ENCODE measurements around the gene WDR36. TPM values are rescaled to one million over a fixed set of nuclear protein-coding genes. Genes with fewer than 3 reads are reported as not detected.

Gene WDR36
- total and polyA plus RNA-seq, 2 of the 8 experiments (the other 6 are each of a cell fraction or from before 2014, with no cell fraction given): 9.3 to 41.8 TPM

DNA sequence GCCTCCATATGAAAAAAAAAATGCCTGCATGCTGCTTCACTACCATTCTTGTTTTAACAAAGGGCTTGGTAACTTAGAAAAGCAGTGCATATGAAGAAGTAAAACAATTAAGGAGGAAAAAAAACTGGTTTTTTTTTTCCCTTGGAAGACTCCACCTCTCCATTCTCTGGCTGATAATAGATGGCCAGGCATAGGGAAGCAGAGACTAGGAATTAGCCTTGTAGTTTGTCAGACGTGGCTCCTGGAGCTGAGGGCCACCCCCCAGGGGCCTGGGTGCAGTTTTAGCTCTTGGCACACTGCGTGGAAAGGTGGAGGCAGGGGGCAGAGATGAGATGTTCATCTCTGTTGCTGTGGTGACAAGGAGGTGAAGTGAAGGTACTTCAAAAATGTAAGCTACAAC, 42.7 kb downstream of the WDR36 start:
- CTCF ChIA-PET (ENCODE audit: partially characterized antibody): interaction anchor here (1.1 to 1.6 kb wide), 2 partner anchors 17 to 89 kb away, joined by 3 to 4 read pairs; no protein-coding TSS in a partner anchor
- Histone ChIP-seq H2BK12ac (ENCODE audit: low read depth, low read length) (0 out of 2 replicates have a peak overlapping the region, but pooled peaks have one; percentile 13), H4K8ac (ENCODE audit: extremely low read depth, insufficient read depth, low read length) (no peak overlapping the region), H4K20me1 (replicated peaks in 1 of 2; ENCODE audit: control insufficient read depth in 1 of 2, insufficient read depth in 2 of 2, low read length in 2 of 2) (no peaks in the 10 kb centered on the region), H3K4me3 (ENCODE audit: extremely low read depth in 1 of 4, insufficient read depth in 2 of 4, low read depth in 3 of 4, low read length in 4 of 4) (no peak overlapping the region), H3K56ac (replicated peaks; ENCODE audit: insufficient read length, low read depth, low read length) (no peak overlapping the region), H3K18ac (ENCODE audit: extremely low read depth, low read length) (no peak overlapping the region), H3K79me1 (ENCODE audit: low read depth, low read length) (no peaks in the 10 kb centered on the region), H3K9ac (replicated peaks in 1 of 4; ENCODE audit: extremely low read depth in 1 of 4, low read depth in 3 of 4, low read length in 3 of 4) (no peak overlapping the region), H3K27ac (ENCODE audit: low read depth, low read length) (no peak overlapping the region), H3K79me2 (ENCODE audit: control insufficient read depth in 1 of 2, insufficient read depth in 2 of 2, low read length in 2 of 2) (no peaks in the 10 kb centered on the region), H2AK5ac (ENCODE audit: low read depth, low read length) (no peak overlapping the region), H2AFZ (ENCODE audit: low read length) (peak overlapping the region; percentile 93; the same call in 1 of the 2 replicates), H3K4me1 (replicated peaks in 1 of 4; ENCODE audit: control insufficient read depth in 3 of 4, insufficient read depth in 4 of 4, low read length in 3 of 4) (peaks cover 3 to 11% (median 7%) of the 10 kb centered on the region in 4 experiments), H3K4ac (replicated peaks; ENCODE audit: insufficient read length, low read depth, low read length) (no peak overlapping the region), H3K23me2 (ENCODE audit: low read depth, low read length) (no peaks in the 10 kb centered on the region), H4K91ac (replicated peaks; ENCODE audit: insufficient read length, low read length) (no peak overlapping the region), H2BK5ac (ENCODE audit: low read depth, low read length) (no peak overlapping the region), H3K14ac (ENCODE audit: insufficient read length) (no peak overlapping the region), H3K9me3 (ENCODE audit: insufficient read depth in 2 of 2, low read depth in 1 of 2, low read length in 1 of 2) (no peaks in the 10 kb centered on the region), H4K5ac (ENCODE audit: insufficient read length, low read depth, low read length) (no peak overlapping the region), H2BK15ac (ENCODE audit: low read length) (no peak overlapping the region; the same call in 1 of the 2 replicates), H2BK120ac (replicated peaks; ENCODE audit: low read depth, low read length) (no peak overlapping the region), H2BK20ac (ENCODE audit: low read length) (no peak overlapping the region), H3K4me2 (ENCODE audit: insufficient read depth in 1 of 2, low read depth in 2 of 2, low read length in 2 of 2) (no peak overlapping the region), H3K27me3 (replicated peaks in 1 of 4; ENCODE audit: control insufficient read depth in 3 of 4, extremely low read depth in 1 of 4, insufficient read depth in 3 of 4, low read length in 3 of 4) (no peaks in the 10 kb centered on the region), H3K36me3 (ENCODE audit: control insufficient read depth in 2 of 4, insufficient read depth in 4 of 4, low read length in 3 of 4) (no peaks in the 10 kb centered on the region), H3K23ac (ENCODE audit: insufficient read length) (no peak overlapping the region)
- DNase-seq (ENCODE audit: low read depth in 1 of 2, low spot score in 2 of 2) (no peak), FAIRE-seq (no peak)
- POLR2A ChIA-PET (ENCODE audit: partially characterized antibody): interaction anchor here (1.3 kb wide), 2 partner anchors 9 to 43 kb away, joined by 3 read pairs; partner anchors contain the start of gene WDR36
- WGBS, 2 experiments (ENCODE audit: extremely low coverage in 1 of 2, insufficient coverage in 1 of 2, insufficient read length in 1 of 2, insufficient replicate concordance in 2 of 2, low coverage in 1 of 2, low lambda C conversion rate in 2 of 2, missing lambda C conversion rate in 1 of 2): 86% methylated on average over 2 of the region's 2 CpGs; no CpG with 5 or more reads in 1 of the 2 experiments
- TF ChIP-seq RXRA (IDR thresholded peaks at IDR 0.05; ENCODE audit: insufficient read depth, low read depth, low read length): no peak
- no peak for TF ChIP-seq SIX5 (IDR thresholded peaks at IDR 0.05; ENCODE audit: low read depth, low read length)
- TF ChIP-seq CBX8 (IDR thresholded peaks at IDR 0.05; ENCODE audit: borderline replicate concordance, low read depth, low read length): no peak
- no peak for TF ChIP-seq POU5F1 (IDR thresholded peaks at IDR 0.05; ENCODE audit: low read depth, low read length)
- TF ChIP-seq POLR2AphosphoS5 (IDR thresholded peaks at IDR 0.05; ENCODE audit: low read depth, low read length): no peak
